IMR-90 (cell line): ENCODE data around the gene GRID1. TPM values are rescaled to one million over a fixed set of nuclear protein-coding genes. Genes with fewer than 3 reads are reported as not detected.

Source experiments
- ATAC-seq: fragments of 200-7000 bp; cut with Tn5 transposase; 2 replicates; pipeline ENCODE4 v1.9.1; 2020; ENCODE audit warnings: low read depth, mild to moderate bottlenecking, moderate library complexity
- BruUV-seq: library from RNA; stranded (reverse); fragments of 400-500 nt; replicated peaks from 2 replicates; lab custom pipeline; 2021; lab: Mats Ljungman, UMichigan
- CTCF ChIA-PET: fragments of 300-600 bp; formaldehyde crosslinking; extraction: SDS; loops from one replicate; lab custom pipeline; 2021; ENCODE audit warnings: antibody characterized with exemption; lab: Yijun Ruan, JAX
- POLR2A ChIA-PET: fragments of 300-600 bp; sonication (Branson Sonifier 250); formaldehyde crosslinking; loops from one replicate; lab custom pipeline; 2022; ENCODE audit warnings: antibody characterized with exemption; ENCODE audit not compliant: unreplicated experiment; lab: Charles Lee
- DNase-seq: peaks from one replicate; pipeline ENCODE4 v3.0.0; 2013
- H2AFZ ChIP-seq: replicated peaks from 2 replicates; pipeline ENCODE3; 2013; ENCODE audit warnings: low read length, mild to moderate bottlenecking; ENCODE audit not compliant: poor library complexity
- H2AK5ac ChIP-seq: 2 replicates; pipeline ENCODE4 v1.6.1; 2013; ENCODE audit warnings: low read depth, low read length, inconsistent platforms
- H2AK9ac ChIP-seq: replicated peaks from 2 replicates; pipeline ENCODE3; 2013; ENCODE audit warnings: mild to moderate bottlenecking, low read depth, low read length, moderate library complexity; ENCODE audit not compliant: poor library complexity
- H2BK120ac ChIP-seq: 2 replicates; pipeline ENCODE4 v1.6.1; 2013; ENCODE audit warnings: low read depth, low read length, inconsistent platforms
- H2BK15ac ChIP-seq: 3 replicates; pipeline ENCODE4 v1.6.1; 2013; ENCODE audit warnings: low read depth, low read length, inconsistent platforms
- H2BK20ac ChIP-seq: 2 replicates; pipeline ENCODE4 v1.6.1; 2013; ENCODE audit warnings: low read depth, mild to moderate bottlenecking, inconsistent platforms, low read length, moderate library complexity
- H2BK5ac ChIP-seq: 2 replicates; pipeline ENCODE4 v1.6.1; 2013; ENCODE audit warnings: mild to moderate bottlenecking, low read depth, low read length, inconsistent platforms; ENCODE audit not compliant: poor library complexity, severe bottlenecking
- H3K14ac ChIP-seq: replicated peaks from 2 replicates; pipeline ENCODE4 v1.6.1; 2013; ENCODE audit warnings: low read depth, low read length, inconsistent platforms
- H3K18ac ChIP-seq: 2 replicates; pipeline ENCODE4 v1.6.1; 2013; ENCODE audit warnings: low read depth, low read length, control low read depth
- H3K23ac ChIP-seq: 2 replicates; pipeline ENCODE4 v1.6.1; 2013; ENCODE audit warnings: low read depth, low read length, inconsistent platforms
- H3K27ac ChIP-seq: 2 replicates; pipeline ENCODE4 v1.5.1; 2013; ENCODE audit warnings: mild to moderate bottlenecking, control low read depth, low read length; ENCODE audit not compliant: insufficient read depth
- H3K27me3 ChIP-seq: 2 replicates; pipeline ENCODE4 v1.6.1; 2013; ENCODE audit warnings: low read length; ENCODE audit not compliant: control insufficient read depth, insufficient read depth
- H3K36me3 ChIP-seq: 2 replicates; pipeline ENCODE4 v1.6.1; 2013; ENCODE audit warnings: low read length, mixed read lengths; ENCODE audit not compliant: control insufficient read depth, insufficient read depth
- H3K4ac ChIP-seq: 2 replicates; pipeline ENCODE4 v1.6.1; 2013; ENCODE audit warnings: low read depth, low read length, inconsistent platforms
- H3K4me1 ChIP-seq: 2 replicates; pipeline ENCODE4 v1.6.1; 2013; ENCODE audit warnings: low read length, mixed read lengths; ENCODE audit not compliant: control insufficient read depth, insufficient read depth
- H3K4me2 ChIP-seq: 2 replicates; pipeline ENCODE4 v1.6.1; 2013; ENCODE audit warnings: low read depth, mild to moderate bottlenecking, control low read depth, low read length, moderate library complexity
- H3K4me3 ChIP-seq: 2 replicates; pipeline ENCODE4 v1.5.1; 2013; ENCODE audit warnings: low read depth, mild to moderate bottlenecking, control low read depth, low read length, moderate library complexity; ENCODE audit not compliant: insufficient read depth
- H3K56ac ChIP-seq: 2 replicates; pipeline ENCODE4 v1.6.1; 2013; ENCODE audit warnings: low read length, inconsistent platforms; ENCODE audit not compliant: insufficient read depth; ENCODE audit errors: extremely low read depth
- H3K79me1 ChIP-seq, 2 experiments: 2 replicates each; pipeline ENCODE4 v1.6.1; 2013; ENCODE audit warnings: low read length in 2 of 2, inconsistent platforms in 1 of 2, low read depth in 1 of 2
- H3K9ac ChIP-seq: 2 replicates; pipeline ENCODE4 v1.6.1; 2013; ENCODE audit warnings: low read depth, low read length, control low read depth
- H3K9me1 ChIP-seq: 2 replicates; pipeline ENCODE4 v1.6.1; 2013; ENCODE audit warnings: low read length, inconsistent platforms; ENCODE audit not compliant: insufficient read depth
- H3K9me3 ChIP-seq: 2 replicates; pipeline ENCODE4 v1.6.1; 2013; ENCODE audit warnings: low read length; ENCODE audit not compliant: control insufficient read depth, insufficient read depth
- H4K20me1 ChIP-seq: 2 replicates; pipeline ENCODE4 v1.6.1; 2013; ENCODE audit warnings: low read length, inconsistent platforms; ENCODE audit not compliant: insufficient read depth
- H4K5ac ChIP-seq: 2 replicates; pipeline ENCODE4 v1.6.1; 2013; ENCODE audit warnings: mild to moderate bottlenecking, low read depth, low read length, control low read depth
- H4K8ac ChIP-seq, 2 experiments: 2 replicates each; pipeline ENCODE4 v1.6.1; 2013; ENCODE audit warnings: low read depth in 2 of 2, low read length in 2 of 2, control low read depth in 1 of 2, inconsistent platforms in 1 of 2
- H4K91ac ChIP-seq: 2 replicates; pipeline ENCODE4 v1.6.1; 2013; ENCODE audit warnings: low read depth, low read length, inconsistent platforms; ENCODE audit not compliant: insufficient read depth
- BHLHE40 ChIP-seq: fragments of 150-350 bp; IDR thresholded peaks from 2 replicates; pipeline ENCODE4 v1.6.1; 2016; ENCODE audit warnings: mild to moderate bottlenecking, low read depth, low read length
- CEBPB ChIP-seq: IDR thresholded peaks from 2 replicates; pipeline ENCODE4 v1.6.1; 2012; ENCODE audit warnings: low read depth, low read length, improper control_type of control experiment
- FOS ChIP-seq: fragments of 150-350 bp; IDR thresholded peaks from 2 replicates; pipeline ENCODE4 v1.6.1; 2016; ENCODE audit warnings: low read depth, low read length
- MAFK ChIP-seq: IDR thresholded peaks from 2 replicates; pipeline ENCODE4 v1.6.1; 2012; ENCODE audit warnings: low read depth, low read length, improper control_type of control experiment
- MAZ ChIP-seq: IDR thresholded peaks from 2 replicates; pipeline ENCODE4 v1.6.1; 2012; ENCODE audit warnings: low read depth, mild to moderate bottlenecking, low read length, improper control_type of control experiment, moderate library complexity, borderline replicate concordance
- NFE2L2 ChIP-seq: fragments of 150-350 bp; IDR thresholded peaks from 2 replicates; pipeline ENCODE4 v1.6.1; 2016; ENCODE audit warnings: low read depth, mild to moderate bottlenecking, low read length
- WGBS, 2 experiments: methylation state at CpG; one replicate each; pipeline versions ENCODE4 v1.1.5 to v1.1.7; 2013; ENCODE audit warnings: missing lambda C conversion rate in 2 of 2; ENCODE audit not compliant: insufficient read length in 1 of 2; ENCODE audit errors: extremely low coverage in 2 of 2; 5-methylcytosine and 5-hydroxymethylcytosine counted together
- dilution Hi-C: fragments of 300-500 bp; cut with HindIII; formaldehyde crosslinking; loops from one replicate; pipeline ENCODE4 v1.14.3; 2018; ENCODE audit warnings: low sequenced_read_pairs; ENCODE audit not compliant: unreplicated experiment
- in situ Hi-C: fragments of 300-500 bp; cut with MboI; formaldehyde crosslinking; loops from 3 replicates; pipeline ENCODE4 v1.14.3; 2019; ENCODE audit warnings: low sequenced_read_pairs, inconsistent platforms, mixed read lengths
- intact Hi-C: fragments of 100-400 bp; cut with micrococcal nuclease; formaldehyde crosslinking; loops from 2 replicates; pipeline ENCODE4 v1.10.0; 2022
- polyA plus RNA-seq, 3 experiments: library from polyadenylated mRNA; depleted of rRNA; stranded (reverse); fragments of >200 nt; gene quantifications; 2 replicates each; pipeline ENCODE4 v1.2.3, GENCODE V29; 2012; ENCODE audit warnings: low replicate concordance in 1 of 3
- total RNA-seq: library from RNA; depleted of rRNA; stranded (reverse); fragments of >200 nt; gene quantifications from 2 replicates; pipeline ENCODE4 v1.2.3, GENCODE V29; 2012
- TF ChIP-seq, protein P1 (sequence below): conservative IDR thresholded peaks from 2 replicates; pipeline ENCODE4 v1.5.1; 2012; ENCODE audit warnings: mild to moderate bottlenecking, low read depth, low read length, improper control_type of control experiment
- TF ChIP-seq, protein P2 (sequence below): fragments of 150-350 bp; IDR thresholded peaks from 2 replicates; pipeline ENCODE4 v1.6.1; 2017; ENCODE audit warnings: mild to moderate bottlenecking, antibody characterized with exemption, low read length, low read depth

The GRID1 gene
- total and polyA plus RNA-seq, 2 of the 4 experiments (the other 2 are of a cell fraction) = not detected

DNA sequence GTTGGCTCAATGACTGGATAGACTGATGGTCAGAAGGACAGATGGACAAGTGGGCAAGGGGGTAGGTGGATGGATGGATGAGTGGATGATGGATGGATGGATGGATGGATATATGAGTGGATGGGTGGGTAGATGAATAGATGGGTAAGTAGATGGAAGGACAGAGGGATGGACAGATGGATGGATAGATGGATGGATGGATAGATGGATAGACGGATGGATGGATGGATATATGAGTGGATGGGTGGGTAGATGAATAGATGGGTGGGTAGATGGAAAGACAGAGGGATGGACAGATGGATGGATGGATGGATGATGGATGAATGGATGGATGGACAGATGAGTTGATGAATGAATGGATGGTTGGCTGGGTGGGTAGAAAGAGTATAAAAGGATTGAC, 119.5 kb downstream of the GRID1 start:
- dilution Hi-C loops = no loop called here
- no TSS peak for BruUV-seq

More for the DNA sequence above, 119.5 kb downstream of the GRID1 start:
- no peak overlapping the region for H2BK20ac ChIP-seq
- no peak overlapping the region for H2BK120ac ChIP-seq
- no peak overlapping the region for H4K5ac ChIP-seq
- no peaks in the 10 kb centered on the region for H3K27me3 ChIP-seq
- intact Hi-C loops = no loop called here
- no peaks in the 10 kb centered on the region for H3K9me1 ChIP-seq
- H3K79me1 ChIP-seq = no peaks in the 10 kb centered on the region
- no peak overlapping the region for H3K4me2 ChIP-seq
- H3K9ac ChIP-seq = no peak overlapping the region
- no peak for ATAC-seq
- no peak overlapping the region for H2AK9ac ChIP-seq
- no peaks in the 10 kb centered on the region for H3K9me3 ChIP-seq
- H3K4ac ChIP-seq = no peak overlapping the region
- no peak overlapping the region for H2AFZ ChIP-seq
- no peak overlapping the region for H3K56ac ChIP-seq
- H4K91ac ChIP-seq = no peak overlapping the region
- in situ Hi-C loops = no loop called here
- H2BK5ac ChIP-seq = peak overlapping the region; percentile 19
- H3K23ac ChIP-seq = no peak overlapping the region
- H3K18ac ChIP-seq = no peak overlapping the region
- H3K14ac ChIP-seq = no peak overlapping the region
- no peak for TF ChIP-seq BHLHE40
- TF ChIP-seq, protein P1, sequence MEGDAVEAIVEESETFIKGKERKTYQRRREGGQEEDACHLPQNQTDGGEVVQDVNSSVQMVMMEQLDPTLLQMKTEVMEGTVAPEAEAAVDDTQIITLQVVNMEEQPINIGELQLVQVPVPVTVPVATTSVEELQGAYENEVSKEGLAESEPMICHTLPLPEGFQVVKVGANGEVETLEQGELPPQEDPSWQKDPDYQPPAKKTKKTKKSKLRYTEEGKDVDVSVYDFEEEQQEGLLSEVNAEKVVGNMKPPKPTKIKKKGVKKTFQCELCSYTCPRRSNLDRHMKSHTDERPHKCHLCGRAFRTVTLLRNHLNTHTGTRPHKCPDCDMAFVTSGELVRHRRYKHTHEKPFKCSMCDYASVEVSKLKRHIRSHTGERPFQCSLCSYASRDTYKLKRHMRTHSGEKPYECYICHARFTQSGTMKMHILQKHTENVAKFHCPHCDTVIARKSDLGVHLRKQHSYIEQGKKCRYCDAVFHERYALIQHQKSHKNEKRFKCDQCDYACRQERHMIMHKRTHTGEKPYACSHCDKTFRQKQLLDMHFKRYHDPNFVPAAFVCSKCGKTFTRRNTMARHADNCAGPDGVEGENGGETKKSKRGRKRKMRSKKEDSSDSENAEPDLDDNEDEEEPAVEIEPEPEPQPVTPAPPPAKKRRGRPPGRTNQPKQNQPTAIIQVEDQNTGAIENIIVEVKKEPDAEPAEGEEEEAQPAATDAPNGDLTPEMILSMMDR = no peak
- TF ChIP-seq FOS = no peak
- TF ChIP-seq MAFK = no peak
- no peak for TF ChIP-seq MAZ
- no peak for TF ChIP-seq CEBPB
- TF ChIP-seq, protein P2, sequence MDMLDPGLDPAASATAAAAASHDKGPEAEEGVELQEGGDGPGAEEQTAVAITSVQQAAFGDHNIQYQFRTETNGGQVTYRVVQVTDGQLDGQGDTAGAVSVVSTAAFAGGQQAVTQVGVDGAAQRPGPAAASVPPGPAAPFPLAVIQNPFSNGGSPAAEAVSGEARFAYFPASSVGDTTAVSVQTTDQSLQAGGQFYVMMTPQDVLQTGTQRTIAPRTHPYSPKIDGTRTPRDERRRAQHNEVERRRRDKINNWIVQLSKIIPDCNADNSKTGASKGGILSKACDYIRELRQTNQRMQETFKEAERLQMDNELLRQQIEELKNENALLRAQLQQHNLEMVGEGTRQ = no peak
- TF ChIP-seq NFE2L2 = no peak
- POLR2A ChIA-PET = no interaction called here
- 31% methylated on average over 1 of the region's 1 CpG; no CpG with 5 or more reads in 1 of the 2 experiments for WGBS, 2 experiments
- no peak overlapping the region for H2AK5ac ChIP-seq
- H2BK15ac ChIP-seq = no peak overlapping the region
- no peaks in the 10 kb centered on the region for H4K20me1 ChIP-seq
- DNase-seq = no peak
- H3K4me1 ChIP-seq = no peaks in the 10 kb centered on the region
- no peaks in the 10 kb centered on the region for H3K36me3 ChIP-seq
- no peak overlapping the region for H4K8ac ChIP-seq
- H3K27ac ChIP-seq = no peak overlapping the region
- no peak overlapping the region for H3K4me3 ChIP-seq
- CTCF ChIA-PET = no interaction called here
